GM21381 (cell line): ENCODE measurements around the gene DNM2.

Source experiments
- ATAC-seq: cut with Tn5 transposase; IDR thresholded peaks from one replicate; pipeline ENCODE4 v1.9.1; 2021; ENCODE audit warnings: mild to moderate bottlenecking, moderate library complexity; ENCODE audit not compliant: unreplicated experiment

The DNM2 gene

GRCh38 chr19:10690341-10690781, 27.5 kb upstream of the DNM2 start:
- ATAC-seq, result no peak

- no peak for ATAC-seq
Measured at GRCh38 chr19:10691178-10691881, 26.5 kb upstream of the DNM2 start.

- ATAC-seq, result no peak
Measured at GRCh38 chr19:10691883-10692282, 26.0 kb upstream of the DNM2 start.

GRCh38 chr19:10692673-10693264, 25.1 kb upstream of the DNM2 start:
- ATAC-seq, result no peak

GRCh38 chr19:10694706-10695307, 23.1 kb upstream of the DNM2 start:
- ATAC-seq, result no peak

GRCh38 chr19:10695401-10696398, 22.2 kb upstream of the DNM2 start:
- peak; percentile 78 for ATAC-seq

- no peak for ATAC-seq
Measured at GRCh38 chr19:10699650-10700335, 18.1 kb upstream of the DNM2 start.

GRCh38 chr19:10701955-10702525, 15.8 kb upstream of the DNM2 start:
- peak; percentile 23 for ATAC-seq

GRCh38 chr19:10706990-10707389, 10.9 kb upstream of the DNM2 start:
- no peak for ATAC-seq

GRCh38 chr19:10707440-10707839, 10.4 kb upstream of the DNM2 start:
- ATAC-seq, result no peak

- no peak for ATAC-seq
Measured at GRCh38 chr19:10708291-10708690, 9.6 kb upstream of the DNM2 start.

GRCh38 chr19:10712045-10712444, 5.8 kb upstream of the DNM2 start:
- no peak for ATAC-seq

GRCh38 chr19:10712754-10713153, 5.1 kb upstream of the DNM2 start:
- ATAC-seq, result no peak

- ATAC-seq, result no peak
Measured at GRCh38 chr19:10713317-10713716, 4.6 kb upstream of the DNM2 start.

GRCh38 chr19:10717054-10717355, 874 bp upstream of the DNM2 start:
- no peak for ATAC-seq

GRCh38 chr19:10718205-10719196, 622 bp downstream of the DNM2 start:
- ATAC-seq, result peak; percentile 16

- no peak for ATAC-seq
Measured at GRCh38 chr19:10719466-10719961, 1.6 kb downstream of the DNM2 start.

- no peak for ATAC-seq
Measured at GRCh38 chr19:10720607-10721125, 2.8 kb downstream of the DNM2 start.

GRCh38 chr19:10723591-10723990, 5.7 kb downstream of the DNM2 start:
- no peak for ATAC-seq
